ENCODE data around the gene UNC93A.

UNC93A gene

GRCh38 chr6:167296902-167297301, 5.8 kb downstream of the UNC93A start:
- TF ChIP-seq CTCF (conservative IDR thresholded peaks at IDR 0.05; ENCODE audit: control insufficient read depth, insufficient read depth, low read depth, low read length) = no peak

GRCh38 chr6:167298127-167298526, 7.0 kb downstream of the UNC93A start:
- no peak for TF ChIP-seq CTCF (conservative IDR thresholded peaks at IDR 0.05; ENCODE audit: control insufficient read depth, insufficient read depth, low read depth, low read length)
- DNase-seq (ENCODE audit: low read depth) = no peak
- H3K4me3 ChIP-seq (ENCODE audit: control insufficient read depth, low read depth, low read length) = no peak overlapping the region

More at GRCh38 chr6:167296902-167297301, 5.8 kb downstream of the UNC93A start:
- DNase-seq (ENCODE audit: low read depth) = no peak
- H3K4me3 ChIP-seq (ENCODE audit: control insufficient read depth, low read depth, low read length) = no peak overlapping the region

- TF ChIP-seq CTCF (conservative IDR thresholded peaks at IDR 0.05; ENCODE audit: control insufficient read depth, insufficient read depth, low read depth, low read length) = no peak
- DNase-seq (ENCODE audit: low read depth) = no peak
- no peak overlapping the region for H3K4me3 ChIP-seq (ENCODE audit: control insufficient read depth, low read depth, low read length)
These were observed 8.7 kb downstream of the UNC93A start for GRCh38 chr6:167299641-167300308.

- H3K4me3 ChIP-seq (ENCODE audit: control insufficient read depth, low read depth, low read length) = no peak overlapping the region
- no peak for TF ChIP-seq CTCF (conservative IDR thresholded peaks at IDR 0.05; ENCODE audit: control insufficient read depth, insufficient read depth, low read depth, low read length)
- no peak for DNase-seq (ENCODE audit: low read depth)
These were observed 10.0 kb downstream of the UNC93A start for GRCh38 chr6:167300902-167301777.

- TF ChIP-seq CTCF (conservative IDR thresholded peaks at IDR 0.05; ENCODE audit: control insufficient read depth, insufficient read depth, low read depth, low read length) = no peak
- DNase-seq (ENCODE audit: low read depth) = no peak
- no peak overlapping the region for H3K4me3 ChIP-seq (ENCODE audit: control insufficient read depth, low read depth, low read length)
These were observed 11.0 kb downstream of the UNC93A start for GRCh38 chr6:167302074-167302473.

GRCh38 chr6:167302796-167303195, 11.7 kb downstream of the UNC93A start:
- no peak for DNase-seq (ENCODE audit: low read depth)
- TF ChIP-seq CTCF (conservative IDR thresholded peaks at IDR 0.05; ENCODE audit: control insufficient read depth, insufficient read depth, low read depth, low read length) = no peak
- no peak overlapping the region for H3K4me3 ChIP-seq (ENCODE audit: control insufficient read depth, low read depth, low read length)

Measured in fibroblast of mammary gland (primary cell).